GM21447 (cell line): ENCODE data around the gene GRB10.

Experiments
- ATAC-seq: cut with Tn5 transposase; IDR thresholded peaks from one replicate; pipeline ENCODE4 v1.9.1; 2021; ENCODE audit not compliant: unreplicated experiment

GRB10 gene

GRCh38 chr7:50721661-50722259 lies 60.9 kb downstream of the GRB10 start:
- no peak for ATAC-seq

GRCh38 chr7:50721160-50721559 lies 61.5 kb downstream of the GRB10 start:
- no peak for ATAC-seq

- no peak for ATAC-seq
Measured at GRCh38 chr7:50720295-50720694, 62.4 kb downstream of the GRB10 start.

GRCh38 chr7:50718876-50719275 lies 63.8 kb downstream of the GRB10 start:
- ATAC-seq: no peak

GRCh38 chr7:50718311-50718710 lies 64.4 kb downstream of the GRB10 start:
- ATAC-seq: no peak

- ATAC-seq: no peak
Measured at GRCh38 chr7:50717181-50717580, 65.5 kb downstream of the GRB10 start.

- no peak for ATAC-seq
Measured at GRCh38 chr7:50714857-50715256, 67.8 kb downstream of the GRB10 start.

- ATAC-seq: no peak
Measured at GRCh38 chr7:50713123-50713965, 69.4 kb downstream of the GRB10 start.

- no peak for ATAC-seq
Measured at GRCh38 chr7:50712252-50713122, 70.2 kb downstream of the GRB10 start.

GRCh38 chr7:50711271-50712175 lies 71.2 kb downstream of the GRB10 start:
- ATAC-seq: no peak

GRCh38 chr7:50710441-50711154 lies 72.1 kb downstream of the GRB10 start:
- ATAC-seq: no peak

GRCh38 chr7:50709151-50709550 lies 73.5 kb downstream of the GRB10 start:
- no peak for ATAC-seq

- no peak for ATAC-seq
Measured at GRCh38 chr7:50707236-50708006, 75.3 kb downstream of the GRB10 start.

- no peak for ATAC-seq
Measured at GRCh38 chr7:50706469-50706937, 76.2 kb downstream of the GRB10 start.

GRCh38 chr7:50704844-50705243 lies 77.9 kb downstream of the GRB10 start:
- ATAC-seq: no peak

GRCh38 chr7:50703654-50704053 lies 79.0 kb downstream of the GRB10 start:
- ATAC-seq: no peak

GRCh38 chr7:50699143-50699542 lies 83.6 kb downstream of the GRB10 start:
- no peak for ATAC-seq

- ATAC-seq: no peak
Measured at GRCh38 chr7:50697748-50698147, 84.9 kb downstream of the GRB10 start.
